Prostate gland (tissue), 2 donors: ENCODE results near the gene YWHAQ. TPM values are rescaled to one million over a fixed set of nuclear protein-coding genes. Genes with fewer than 3 reads are reported as not detected.

Experiments
- DNase-seq: peaks from one replicate; pipeline ENCODE4 v3.0.0-alpha.2; 2019; ENCODE audit warnings: low spot score
- H3K27ac ChIP-seq, 2 donors: fragments of 200-600 bp; sonication (generic); 2 replicates each; pipeline ENCODE4 v1.5.1; 2017 to 2019
- H3K27me3 ChIP-seq: fragments of 200-600 bp; sonication (generic); replicated peaks from 2 replicates; pipeline ENCODE4 v1.5.1; 2019; ENCODE audit not compliant: insufficient read depth
- H3K36me3 ChIP-seq, 2 donors: fragments of 200-600 bp; sonication (generic); 1 replicate in 1 of 2; 2 replicates in 1 of 2; pipeline versions ENCODE4 v1.5.1 to v1.8.1; 2017 to 2019
- H3K4me1 ChIP-seq: fragments of 200-600 bp; sonication (generic); replicated peaks from 2 replicates; pipeline ENCODE4 v1.5.1; 2019
- H3K4me3 ChIP-seq, 2 donors: fragments of 200-600 bp; sonication (generic); 2 replicates each; pipeline ENCODE4 v1.5.1; 2017 to 2019
- H3K9me3 ChIP-seq: fragments of 200-600 bp; sonication (generic); 2 replicates; pipeline ENCODE4 v1.5.1; 2017
- POLR2A ChIP-seq: fragments of 450-650 bp; IDR thresholded peaks from one replicate; pipeline ENCODE4 v1.6.1; 2016; ENCODE audit warnings: antibody characterized with exemption, mild to moderate bottlenecking
- POLR2AphosphoS5 ChIP-seq: sonication (generic); formaldehyde crosslinking; IDR thresholded peaks from one replicate; pipeline ENCODE4 v1.6.1; 2017; ENCODE audit warnings: antibody characterized with exemption
- WGBS: methylation state at CpG from one replicate; pipeline ENCODE4 v1.1.5; 2018; 5-methylcytosine and 5-hydroxymethylcytosine counted together
- intact Hi-C: fragments of 100-400 bp; cut with DNase I; formaldehyde crosslinking; loops from one replicate; pipeline ENCODE4 v1.14.2; 2022
- total RNA-seq, 2 donors: library from RNA; depleted of rRNA; stranded (reverse); fragments of >200 nt; gene quantifications; one replicate each; pipeline ENCODE4 v1.1.0, GENCODE V29; 2016
- TF ChIP-seq, protein P1 (sequence below), 4 experiments: fragments of 200-600 bp in 2 of 4; fragments of 450-650 bp in 2 of 4; sonication (generic) in 2 of 4; IDR thresholded peaks; 1 replicate in 3 of 4; 2 replicates in 1 of 4; pipeline ENCODE4 v1.5.1; 2016 to 2019; ENCODE audit warnings: antibody characterized with exemption in 4 of 4, mild to moderate bottlenecking in 2 of 4, moderate library complexity in 2 of 4

YWHAQ gene
- total RNA-seq, result 100 to 1,000 TPM; 208 to 248 TPM

DNA sequence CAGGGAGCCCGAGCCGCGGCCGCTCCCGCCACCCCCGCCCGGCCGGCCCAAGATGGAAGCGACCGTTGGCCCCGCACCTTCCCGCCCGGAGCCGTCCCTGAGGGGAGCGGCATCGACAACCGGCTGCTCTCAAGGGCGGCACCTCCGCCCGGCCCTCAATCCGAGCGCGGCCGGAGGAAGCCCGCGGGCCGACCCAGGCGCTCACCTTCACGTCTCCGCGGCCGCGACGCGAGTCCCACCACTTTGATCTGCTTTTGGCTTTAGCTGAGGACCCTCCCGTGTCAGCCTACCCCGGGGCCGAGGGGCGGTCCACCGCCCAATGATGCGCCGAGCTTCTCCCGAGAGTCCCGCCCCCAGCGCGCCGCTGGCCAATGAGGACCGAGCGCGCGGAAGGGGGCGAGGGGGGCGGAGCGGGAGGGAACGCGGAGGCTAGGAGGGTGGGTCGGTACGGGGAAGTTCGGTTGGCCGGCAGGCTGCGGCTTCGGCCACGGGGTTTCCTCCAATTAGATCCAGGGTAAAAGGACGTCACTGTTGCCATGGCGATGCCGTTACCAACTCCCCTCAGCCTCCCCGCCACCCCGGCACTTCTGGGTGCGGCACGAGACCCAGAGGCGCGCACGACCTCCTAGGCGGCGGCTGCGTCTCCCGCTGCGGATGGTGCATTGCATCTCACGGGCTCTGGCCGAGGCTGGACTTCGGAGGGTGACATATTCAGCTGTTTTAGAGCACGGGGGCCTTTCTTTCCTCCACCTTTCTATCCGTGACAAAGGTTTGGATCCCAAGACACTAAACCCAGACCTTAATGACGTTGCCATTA is at the start of gene YWHAQ:
YWHAQ (minus strand) TSS at position 262 of the 817 bp plus-strand sequence. CDS start 545 bp downstream, outside the sequence.
- Histone ChIP-seq H3K4me3 (peak within 1 kb of the TSS; percentile 61 to 76), H3K27ac (peak within 1 kb of the TSS; percentile 86 to 94), H3K4me1 (peaks cover 6% of the 10 kb centered on the region), H3K27me3 (no peaks in the 10 kb centered on the region), H3K9me3 (no peaks in the 10 kb centered on the region), H3K36me3 (no peaks in the 10 kb centered on the region)
- WGBS, result under 1% methylated on average over 75 of the region's 84 CpGs
- peak; percentile 96 for TF ChIP-seq POLR2A
- TF ChIP-seq POLR2AphosphoS5, result peak; percentile 97
- TF ChIP-seq, protein P1, sequence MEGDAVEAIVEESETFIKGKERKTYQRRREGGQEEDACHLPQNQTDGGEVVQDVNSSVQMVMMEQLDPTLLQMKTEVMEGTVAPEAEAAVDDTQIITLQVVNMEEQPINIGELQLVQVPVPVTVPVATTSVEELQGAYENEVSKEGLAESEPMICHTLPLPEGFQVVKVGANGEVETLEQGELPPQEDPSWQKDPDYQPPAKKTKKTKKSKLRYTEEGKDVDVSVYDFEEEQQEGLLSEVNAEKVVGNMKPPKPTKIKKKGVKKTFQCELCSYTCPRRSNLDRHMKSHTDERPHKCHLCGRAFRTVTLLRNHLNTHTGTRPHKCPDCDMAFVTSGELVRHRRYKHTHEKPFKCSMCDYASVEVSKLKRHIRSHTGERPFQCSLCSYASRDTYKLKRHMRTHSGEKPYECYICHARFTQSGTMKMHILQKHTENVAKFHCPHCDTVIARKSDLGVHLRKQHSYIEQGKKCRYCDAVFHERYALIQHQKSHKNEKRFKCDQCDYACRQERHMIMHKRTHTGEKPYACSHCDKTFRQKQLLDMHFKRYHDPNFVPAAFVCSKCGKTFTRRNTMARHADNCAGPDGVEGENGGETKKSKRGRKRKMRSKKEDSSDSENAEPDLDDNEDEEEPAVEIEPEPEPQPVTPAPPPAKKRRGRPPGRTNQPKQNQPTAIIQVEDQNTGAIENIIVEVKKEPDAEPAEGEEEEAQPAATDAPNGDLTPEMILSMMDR (IDR thresholded peaks at IDR 0.05), result no peak
- DNase-seq, result peak; percentile 99
- intact Hi-C loops, result loop anchor here (5.0 kb wide), 3 partner anchors 74 to 416 kb away; partner anchors contain the start of gene ADAM17

DNA sequence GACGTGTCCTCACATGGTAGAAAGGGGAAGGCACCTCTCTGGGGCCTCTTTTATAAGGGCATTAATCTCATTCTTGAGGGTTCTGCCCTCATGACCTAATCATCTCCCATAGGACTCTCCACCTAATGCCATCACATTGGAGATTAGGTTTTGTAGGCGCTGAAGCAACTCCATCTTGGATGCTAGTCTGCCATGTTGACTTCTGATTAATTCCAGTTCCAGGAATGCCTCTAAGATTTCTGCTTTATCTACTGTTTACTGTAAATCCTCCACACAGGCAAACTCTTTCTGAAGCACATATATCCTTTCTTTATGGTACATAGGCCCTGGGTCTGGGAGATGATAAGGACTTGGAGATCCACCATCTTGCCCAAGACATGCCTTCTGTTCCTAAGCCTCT is 49.3 kb upstream of the YWHAQ start:
- Histone ChIP-seq H3K27me3 (no peaks in the 10 kb centered on the region), H3K4me3 (no peak overlapping the region), H3K4me1 (no peaks in the 10 kb centered on the region), H3K9me3 (no peaks in the 10 kb centered on the region), H3K36me3 (no peaks in the 10 kb centered on the region), H3K27ac (no peak overlapping the region)
- 98% methylated on average over 2 of the region's 2 CpGs for WGBS
- no peak for TF ChIP-seq POLR2AphosphoS5
- intact Hi-C loops, result no loop called here
- no peak for DNase-seq

DNA sequence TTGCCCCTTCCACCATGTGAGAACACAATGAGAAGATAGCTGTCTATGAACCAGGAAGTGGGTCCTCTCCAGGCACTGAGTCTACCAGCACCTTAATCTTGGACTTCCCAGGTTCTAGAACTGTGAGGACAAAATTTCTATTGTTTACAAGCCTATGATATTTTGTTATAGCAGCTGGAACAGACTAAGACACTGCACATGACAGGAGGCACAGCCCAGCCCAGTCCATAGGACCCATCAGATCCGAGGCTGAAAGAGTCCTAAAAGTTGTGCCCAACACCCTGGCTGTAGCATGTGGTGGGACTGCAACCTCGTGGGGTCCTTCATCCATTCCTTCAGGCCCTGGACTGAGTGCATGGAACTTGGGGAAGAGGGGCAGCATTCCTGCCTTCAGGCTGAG is 48.4 kb upstream of the YWHAQ start:
- Histone ChIP-seq H3K27ac (no peak overlapping the region), H3K27me3 (no peaks in the 10 kb centered on the region), H3K9me3 (no peaks in the 10 kb centered on the region), H3K4me3 (no peak overlapping the region), H3K36me3 (no peaks in the 10 kb centered on the region), H3K4me1 (no peaks in the 10 kb centered on the region)
- intact Hi-C loops, result no loop called here
- no peak for DNase-seq
- 70% methylated on average over 2 of the region's 2 CpGs for WGBS
- TF ChIP-seq, protein P1 (IDR thresholded peaks at IDR 0.05), result no peak
- TF ChIP-seq POLR2AphosphoS5 (no peak), POLR2A (no peak)

- no peaks in the 10 kb centered on the region for H3K36me3 ChIP-seq
- H3K27ac ChIP-seq, result no peak overlapping the region
- no peaks in the 10 kb centered on the region for H3K9me3 ChIP-seq
- H3K27me3 ChIP-seq, result no peaks in the 10 kb centered on the region
- intact Hi-C loops, result no loop called here
- WGBS, result 72% methylated on average over 10 of the region's 10 CpGs
- no peak for DNase-seq
- no peak overlapping the region for H3K4me3 ChIP-seq
- H3K4me1 ChIP-seq, result no peaks in the 10 kb centered on the region
- TF ChIP-seq, protein P1 (IDR thresholded peaks at IDR 0.05), result no peak
- TF ChIP-seq POLR2AphosphoS5, result no peak
- no peak for TF ChIP-seq POLR2A
These were observed 47.7 kb upstream of the YWHAQ start for GRCh38 chr2:9678544-9678943.

DNA sequence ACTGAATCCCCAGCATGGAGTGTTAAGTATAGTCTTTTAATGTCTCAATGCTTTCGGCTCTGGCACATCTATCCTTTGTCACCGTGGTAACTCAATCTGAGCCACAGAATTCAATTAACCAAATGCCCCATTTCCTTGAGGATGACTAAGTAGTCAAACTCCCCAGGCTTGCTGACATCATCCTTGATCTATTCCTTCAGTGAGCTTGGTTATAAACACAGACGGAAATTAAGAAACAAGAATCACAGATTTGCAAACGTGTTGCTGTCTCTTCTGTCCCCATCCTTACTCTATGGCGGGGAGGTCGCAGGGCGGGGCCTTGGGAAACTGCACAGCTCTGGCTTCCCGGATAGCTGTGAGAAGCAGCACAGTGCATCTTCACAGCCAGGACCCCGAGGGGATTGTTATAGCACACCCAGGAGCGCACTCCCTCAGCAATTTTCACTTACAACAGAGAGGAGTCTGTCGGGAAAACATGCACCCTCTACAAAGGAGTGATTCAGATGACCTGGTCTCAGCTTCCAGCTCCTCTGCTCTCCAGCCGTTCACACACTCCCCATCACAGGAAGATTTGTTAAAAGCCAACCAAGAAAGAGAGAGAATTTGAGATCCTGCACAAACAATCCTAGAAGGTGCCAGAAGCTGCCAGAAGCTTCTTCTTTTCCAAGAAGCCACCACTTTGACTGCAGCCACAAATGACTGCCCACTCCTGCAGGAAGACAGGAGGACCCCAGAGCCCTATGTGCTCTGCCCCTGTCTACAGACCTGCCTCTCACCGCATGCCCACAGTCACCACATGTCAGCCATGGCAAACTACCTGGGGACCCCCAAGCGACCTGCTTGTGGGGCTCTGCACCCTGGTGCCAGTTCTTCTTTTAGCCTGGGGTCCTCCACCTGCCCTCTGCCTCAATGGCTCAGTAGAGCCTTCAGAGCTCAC is 44.9 kb upstream of the YWHAQ start:
- intact Hi-C loops, result no loop called here
- H3K36me3 ChIP-seq, result no peaks in the 10 kb centered on the region
- WGBS, result 49% methylated on average over 13 of the region's 14 CpGs
- H3K9me3 ChIP-seq, result no peaks in the 10 kb centered on the region
- TF ChIP-seq POLR2AphosphoS5 (no peak), POLR2A (no peak)
- TF ChIP-seq, protein P1 (IDR thresholded peaks at IDR 0.05), result no peak
- H3K4me1 ChIP-seq, result no peaks in the 10 kb centered on the region
- no peak for DNase-seq
- no peak overlapping the region for H3K27ac ChIP-seq
- no peak overlapping the region for H3K4me3 ChIP-seq
- H3K27me3 ChIP-seq, result no peaks in the 10 kb centered on the region
